NCI-H82 treated with DMSO at 0.1 percent for 48 hours (cell line): ENCODE results near the gene CCDC91.
A peak's percentile ranks its signal among the peaks of the same experiment; 100 is the strongest.

Experiments
- DNase-seq: peaks from one replicate; lab custom pipeline; 2025; ENCODE audit not compliant: unreplicated experiment; lab: John Stamatoyannopoulos, UW

Gene CCDC91, protein sequence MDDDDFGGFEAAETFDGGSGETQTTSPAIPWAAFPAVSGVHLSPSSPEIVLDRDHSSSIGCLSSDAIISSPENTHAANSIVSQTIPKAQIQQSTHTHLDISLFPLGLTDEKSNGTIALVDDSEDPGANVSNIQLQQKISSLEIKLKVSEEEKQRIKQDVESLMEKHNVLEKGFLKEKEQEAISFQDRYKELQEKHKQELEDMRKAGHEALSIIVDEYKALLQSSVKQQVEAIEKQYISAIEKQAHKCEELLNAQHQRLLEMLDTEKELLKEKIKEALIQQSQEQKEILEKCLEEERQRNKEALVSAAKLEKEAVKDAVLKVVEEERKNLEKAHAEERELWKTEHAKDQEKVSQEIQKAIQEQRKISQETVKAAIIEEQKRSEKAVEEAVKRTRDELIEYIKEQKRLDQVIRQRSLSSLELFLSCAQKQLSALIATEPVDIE

GRCh38 chr12:28190321-28191050 lies at the start of gene CCDC91:
CCDC91 (plus strand) TSS chr12:28190456; CDS start chr12:28257216, 66,760 bp downstream.
- peak; percentile 19 for DNase-seq

DNA sequence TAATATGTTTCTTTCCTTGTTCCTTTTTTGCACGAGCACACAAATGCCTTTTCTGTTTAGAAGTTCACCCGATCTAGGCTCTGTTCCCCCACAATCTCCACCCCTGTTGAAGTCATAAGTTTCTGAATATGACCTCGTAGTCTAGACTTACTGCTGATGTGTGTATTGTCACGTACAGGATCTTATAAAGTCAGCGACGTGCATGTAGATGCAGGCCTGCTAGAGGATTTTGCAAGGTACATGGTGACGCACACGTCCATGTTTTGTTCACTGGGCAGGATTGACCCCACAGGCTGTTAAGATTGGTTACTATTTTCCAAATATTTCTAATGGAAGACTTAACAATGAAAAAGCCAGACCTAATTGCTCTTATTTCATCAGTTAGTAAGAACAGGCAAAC lies 46.2 kb upstream of the CCDC91 start:
- no peak for DNase-seq

GRCh38 chr12:28144532-28144931 lies 45.7 kb upstream of the CCDC91 start:
- DNase-seq: no peak

DNA sequence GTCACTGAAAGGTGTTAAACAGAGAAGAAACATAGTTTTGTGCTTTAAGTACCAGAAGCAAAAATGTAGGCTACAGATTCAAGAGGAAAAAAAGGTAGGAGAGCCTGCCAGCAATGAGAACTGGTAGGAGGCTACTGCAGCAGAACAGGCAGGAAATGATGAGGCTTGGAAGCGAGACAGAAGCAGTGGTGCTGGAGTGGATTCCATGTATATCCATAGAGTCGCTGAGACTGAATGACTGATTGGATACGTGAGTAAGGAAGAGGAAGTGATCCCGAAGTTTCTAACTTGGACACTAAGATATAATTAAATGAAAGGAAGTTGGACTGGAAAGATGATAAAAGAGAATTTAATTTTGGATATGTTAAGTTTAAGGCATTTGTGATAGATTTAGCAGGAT lies 45.0 kb upstream of the CCDC91 start:
- no peak for DNase-seq

DNA sequence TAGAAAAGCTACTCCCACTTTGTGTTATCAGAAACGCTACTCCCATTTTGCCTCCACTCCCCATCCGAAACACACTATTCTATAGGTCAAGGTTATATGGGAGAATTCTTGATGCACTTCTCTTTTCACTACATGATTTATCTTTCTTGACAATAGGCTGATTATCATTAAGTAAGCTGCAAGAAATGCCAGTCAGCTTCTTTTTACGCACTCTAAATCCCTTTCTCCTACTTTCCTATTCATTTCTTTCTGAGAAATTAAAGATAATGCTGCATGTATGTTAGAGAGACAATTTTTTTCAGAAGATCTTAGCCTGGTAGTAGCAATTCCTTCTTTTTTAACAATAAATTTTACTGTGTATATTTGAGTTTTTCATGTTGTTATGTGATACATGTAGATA lies 41.0 kb upstream of the CCDC91 start:
- no peak for DNase-seq

DNA sequence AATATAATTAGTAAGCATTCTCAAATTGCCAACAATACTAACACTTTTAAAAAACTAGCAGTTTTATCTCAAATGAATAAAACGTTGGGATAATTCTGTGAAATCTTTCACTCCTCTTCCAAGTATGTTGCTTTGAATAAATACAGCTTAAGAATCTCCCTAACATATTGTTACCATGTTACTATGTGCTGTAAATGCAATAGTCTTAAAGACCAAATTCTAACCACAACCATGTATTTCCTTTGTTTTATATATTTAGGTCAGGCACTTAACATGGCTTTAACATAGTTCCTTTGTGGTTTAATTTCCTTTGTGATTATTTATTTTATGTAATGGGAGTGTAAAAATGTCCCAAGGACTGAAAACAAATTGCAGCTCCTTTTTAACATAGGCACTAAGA lies 33.9 kb upstream of the CCDC91 start:
- no peak for DNase-seq

- DNase-seq: no peak
Observed at GRCh38 chr12:28156804-28157203, 33.5 kb upstream of the CCDC91 start.

DNA sequence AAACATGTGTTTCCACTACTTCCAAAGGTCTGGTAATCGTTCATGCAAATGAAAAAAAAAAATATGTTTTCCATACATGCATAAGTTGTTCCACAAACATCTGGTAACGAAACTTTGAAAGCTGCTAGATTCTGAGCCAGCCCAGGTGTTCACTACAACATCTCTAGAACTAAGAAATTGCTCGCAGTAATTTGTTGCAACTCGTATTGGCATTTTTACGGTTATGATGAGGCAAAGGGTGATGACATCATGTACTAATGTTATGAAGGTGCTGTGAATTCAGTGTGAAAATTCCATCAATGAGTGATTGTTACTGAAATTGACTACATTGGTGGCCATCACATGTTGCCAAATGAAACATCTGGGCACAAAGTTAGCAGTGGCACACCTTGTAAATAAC lies 31.9 kb upstream of the CCDC91 start:
- no peak for DNase-seq

GRCh38 chr12:28159688-28160087 lies 30.6 kb upstream of the CCDC91 start:
- DNase-seq: no peak

- no peak for DNase-seq
Observed at GRCh38 chr12:28161697-28162096, 28.6 kb upstream of the CCDC91 start.

DNA sequence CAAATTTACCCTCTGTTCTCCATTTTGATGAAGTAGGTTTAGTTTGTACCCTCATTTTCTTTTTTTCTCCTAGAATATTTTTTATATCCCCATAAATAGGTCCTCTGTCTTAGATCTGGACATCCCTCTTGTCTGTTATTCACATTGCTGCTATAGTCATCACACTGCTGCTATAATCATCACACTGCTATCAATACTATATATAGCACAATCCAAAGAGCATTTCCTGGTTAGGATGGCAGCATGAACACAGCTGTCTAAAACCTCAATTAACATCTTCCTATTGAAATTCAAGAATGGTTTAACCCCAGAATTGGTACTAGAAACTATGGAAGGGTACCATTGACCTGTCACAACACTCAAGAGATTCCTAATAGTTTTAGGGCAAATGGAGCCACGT lies 27.6 kb upstream of the CCDC91 start:
- DNase-seq: no peak

- DNase-seq: no peak
Observed at GRCh38 chr12:28164644-28165275, 25.5 kb upstream of the CCDC91 start.

DNA sequence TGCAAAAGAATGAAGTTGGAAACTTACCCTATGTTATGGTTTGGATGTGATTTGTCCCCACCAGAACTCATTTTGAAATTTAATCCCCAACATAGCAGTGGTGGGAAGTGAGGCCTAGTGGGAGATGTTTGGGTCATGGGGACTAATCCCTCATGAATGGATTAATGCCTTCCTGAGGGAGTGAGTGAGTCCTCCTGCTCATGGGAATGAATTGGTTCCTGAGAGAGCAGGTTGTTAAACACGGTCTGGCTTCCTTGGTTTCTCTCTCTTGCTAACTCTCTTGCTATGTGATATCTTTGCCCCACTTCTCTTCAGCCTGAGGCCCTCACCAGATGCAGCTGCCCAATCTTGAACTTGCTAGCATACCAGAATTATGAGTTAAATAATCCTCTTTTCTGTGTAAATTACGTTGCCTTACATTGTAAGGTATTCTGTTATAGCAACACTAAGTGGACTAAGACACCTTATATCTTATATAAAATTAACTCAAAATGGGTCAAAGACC lies 22.2 kb upstream of the CCDC91 start:
- DNase-seq: peak; percentile 2

DNA sequence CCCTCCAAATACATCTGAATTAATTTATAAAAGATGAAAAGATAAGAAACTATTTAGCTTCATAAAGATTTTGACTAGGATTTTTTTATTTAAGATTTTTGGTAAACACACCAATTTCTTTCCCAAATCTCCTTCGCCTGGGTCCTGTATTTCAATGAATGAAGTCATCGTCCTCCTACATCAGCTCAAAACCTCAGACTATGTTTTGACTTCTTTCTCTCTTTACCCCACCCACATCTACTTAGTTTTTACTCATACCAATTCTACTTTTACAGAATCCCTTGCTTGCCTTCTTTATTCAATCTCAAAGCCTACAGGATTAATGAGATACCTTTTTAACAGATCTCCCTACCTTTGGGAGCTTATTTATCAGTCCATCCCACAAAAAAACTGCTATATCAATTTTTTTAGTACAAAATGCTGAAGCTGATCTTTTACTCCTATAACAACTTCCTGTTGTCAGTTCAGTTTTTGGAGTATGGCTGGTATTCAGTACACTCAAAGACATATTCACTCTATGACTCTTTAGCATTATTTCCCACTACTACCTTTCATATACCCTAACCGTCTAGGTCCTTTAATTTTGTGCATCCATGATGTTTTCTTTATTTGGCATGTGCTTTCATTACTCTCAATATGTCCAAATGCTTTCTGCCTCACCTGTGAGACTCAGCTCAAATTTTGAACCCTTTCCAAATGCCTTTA lies 18.7 kb upstream of the CCDC91 start:
- no peak for DNase-seq

- DNase-seq: peak; percentile 28
Observed at GRCh38 chr12:28172434-28173030, 17.7 kb upstream of the CCDC91 start.

- no peak for DNase-seq
Observed at GRCh38 chr12:28173440-28173839, 16.8 kb upstream of the CCDC91 start.

DNA sequence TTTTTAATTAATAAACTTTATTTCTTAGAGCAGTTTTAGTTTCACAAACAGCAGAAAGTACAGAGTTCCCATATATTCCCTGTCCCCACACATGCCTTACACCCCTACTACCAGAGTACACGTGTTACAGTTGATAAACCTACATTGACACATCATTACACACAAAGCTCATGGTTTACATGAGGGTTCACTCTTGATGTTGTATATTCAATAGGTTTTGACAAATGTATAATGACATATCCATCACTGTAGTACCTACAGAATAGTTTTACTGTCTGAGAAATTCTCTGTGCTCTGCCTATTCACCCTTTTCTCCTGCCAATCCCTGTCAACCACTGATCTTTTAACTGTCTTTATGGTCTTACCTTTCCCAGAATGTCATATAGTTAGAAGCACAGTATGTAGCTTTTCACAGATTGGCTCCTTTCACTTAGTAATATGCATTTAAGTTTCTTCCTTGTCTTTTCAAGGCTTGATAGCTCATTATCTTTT lies 15.1 kb upstream of the CCDC91 start:
- no peak for DNase-seq

- DNase-seq: no peak
Observed at GRCh38 chr12:28176295-28176694, 14.0 kb upstream of the CCDC91 start.

- DNase-seq: no peak
Observed at GRCh38 chr12:28177461-28177860, 12.8 kb upstream of the CCDC91 start.

DNA sequence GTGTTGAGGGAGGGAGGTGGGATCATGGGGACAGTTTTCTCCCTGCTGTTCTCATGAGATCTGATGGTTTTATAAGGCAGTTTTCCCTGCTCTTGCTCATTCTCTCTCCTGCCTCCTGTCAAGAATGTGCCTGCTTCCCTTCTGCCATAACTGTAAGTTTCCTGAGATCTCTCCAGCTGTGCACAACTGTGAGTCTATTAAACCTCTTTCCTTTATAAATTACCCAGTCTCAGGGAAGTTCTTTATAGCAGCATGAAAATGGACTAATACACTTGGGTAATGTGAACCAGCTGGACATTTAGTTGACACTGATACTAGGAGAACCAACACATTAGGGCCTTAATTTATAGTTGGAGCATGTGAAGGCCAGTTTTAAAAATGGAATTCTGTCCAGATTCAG lies 12.4 kb upstream of the CCDC91 start:
- DNase-seq: no peak

GRCh38 chr12:28178775-28179174 lies 11.5 kb upstream of the CCDC91 start:
- no peak for DNase-seq
